Dendritic cell treated with granulocyte-macrophage colony-stimulating factor and Interleukin-4, amounts not matched to agents 40 ng/mL and 50 ng/mL, for 4 days (primary cell): Measurements from ENCODE around the gene DEPDC5.
"Not testable (repeated sequence)": the region's sequence is repeated elsewhere in the genome, so short reads cannot be mapped to it uniquely, and the experiment has no call there.

ENCODE experiments used
- H3K27ac Mint-ChIP-seq: one replicate; pipeline ENCODE4 v1.8.0; 2022; ENCODE audit warnings: mild to moderate bottlenecking, mixed read lengths
- H3K27me3 Mint-ChIP-seq: one replicate; pipeline ENCODE4 v1.8.0; 2022; ENCODE audit warnings: mild to moderate bottlenecking, mixed read lengths
- H3K36me3 Mint-ChIP-seq: one replicate; pipeline ENCODE4 v1.8.0; 2022; ENCODE audit warnings: low read depth, mixed read lengths
- H3K4me1 Mint-ChIP-seq: one replicate; pipeline ENCODE4 v1.8.0; 2022; ENCODE audit warnings: low read depth, mixed read lengths
- H3K4me3 Mint-ChIP-seq: one replicate; pipeline ENCODE4 v1.8.0; 2022; ENCODE audit warnings: mild to moderate bottlenecking, moderate library complexity, mixed read lengths
- H3K9me3 Mint-ChIP-seq: one replicate; pipeline ENCODE4 v1.8.0; 2022; ENCODE audit warnings: mixed read lengths
- intact Hi-C: fragments of 100-400 bp; cut with micrococcal nuclease; formaldehyde crosslinking; loops from one replicate; pipeline ENCODE4 v1.15.0; 2022

Gene DEPDC5

DNA sequence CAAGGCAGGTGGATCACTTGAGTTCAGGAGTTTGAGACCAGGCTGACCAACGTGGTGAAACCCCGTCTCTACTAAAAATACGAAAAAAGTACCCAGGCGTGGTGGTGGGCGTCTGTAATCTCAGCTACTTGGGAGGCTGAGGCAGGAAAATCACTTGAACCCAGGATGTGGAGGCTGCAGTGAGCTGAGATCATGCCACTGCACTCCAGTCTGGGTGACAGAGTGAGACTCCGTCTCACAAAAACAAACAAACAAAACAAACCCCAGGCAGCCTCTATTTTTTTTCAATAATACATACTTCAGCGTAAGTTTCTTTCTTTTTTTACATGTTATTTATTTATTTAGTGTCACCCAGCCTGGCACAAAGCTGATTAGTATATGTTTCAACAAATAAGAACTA, 60.1 kb downstream of the DEPDC5 start:
- H3K4me3 Mint-ChIP-seq, H3K4me1 Mint-ChIP-seq, intact Hi-C loops, H3K9me3 Mint-ChIP-seq, H3K27ac Mint-ChIP-seq, H3K27me3 Mint-ChIP-seq: not testable (repeated sequence)
- peaks cover 100% of the 10 kb centered on the region for H3K36me3 Mint-ChIP-seq

DNA sequence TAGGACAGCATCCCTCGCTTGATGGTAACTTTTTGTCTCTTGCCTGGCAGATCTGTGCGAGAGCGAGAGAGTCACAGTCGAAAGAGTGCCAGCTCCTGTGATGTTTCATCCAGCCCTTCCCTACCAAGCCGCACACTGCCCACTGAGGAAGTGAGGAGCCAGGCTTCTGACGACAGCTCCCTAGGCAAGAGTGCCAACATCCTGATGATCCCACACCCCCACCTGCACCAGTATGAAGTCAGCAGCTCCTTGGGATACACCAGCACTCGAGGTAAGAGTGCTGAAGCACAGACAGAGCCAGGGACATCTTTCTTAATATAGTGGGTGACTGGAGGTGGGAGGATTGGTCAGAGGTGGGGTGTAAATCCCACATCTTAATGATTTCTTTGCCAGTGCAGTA, 61.1 kb downstream of the DEPDC5 start:
- H3K9me3 Mint-ChIP-seq, result no peaks in the 10 kb centered on the region
- intact Hi-C loops, result no loop called here
- no peak overlapping the region for H3K27ac Mint-ChIP-seq
- H3K36me3 Mint-ChIP-seq, result peaks cover 100% of the 10 kb centered on the region
- no peaks in the 10 kb centered on the region for H3K4me1 Mint-ChIP-seq
- no peaks in the 10 kb centered on the region for H3K27me3 Mint-ChIP-seq
- no peak overlapping the region for H3K4me3 Mint-ChIP-seq

DNA sequence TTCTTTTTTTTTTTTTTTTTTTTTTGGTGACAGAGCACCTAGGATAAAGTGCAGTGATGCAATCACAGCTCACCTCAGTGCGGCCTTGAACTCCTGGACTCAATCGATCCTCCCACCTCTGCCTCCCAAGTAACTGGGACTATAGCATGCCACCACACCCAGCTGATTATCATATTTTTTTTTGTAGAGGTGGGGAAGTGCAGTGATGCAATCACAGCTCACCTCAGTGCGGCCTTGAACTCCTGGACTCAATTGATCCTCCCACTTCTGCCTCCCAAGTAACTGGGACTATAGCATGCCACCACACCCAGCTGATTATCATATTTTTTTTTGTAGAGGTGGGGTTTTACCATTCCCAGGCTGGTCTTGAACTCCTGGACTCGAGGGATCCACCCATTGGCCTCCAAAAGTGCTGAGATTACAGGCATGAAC, 61.6 kb downstream of the DEPDC5 start:
- intact Hi-C loops, H3K27ac Mint-ChIP-seq, H3K4me3 Mint-ChIP-seq, H3K27me3 Mint-ChIP-seq, H3K9me3 Mint-ChIP-seq, H3K4me1 Mint-ChIP-seq: not testable (repeated sequence)
- H3K36me3 Mint-ChIP-seq, result peaks cover 100% of the 10 kb centered on the region

GRCh38 chr22:31816750-31817149, 62.9 kb downstream of the DEPDC5 start:
- H3K4me1 Mint-ChIP-seq, result no peaks in the 10 kb centered on the region
- no peaks in the 10 kb centered on the region for H3K27me3 Mint-ChIP-seq
- H3K4me3 Mint-ChIP-seq, result no peak overlapping the region
- H3K36me3 Mint-ChIP-seq, result peaks cover 100% of the 10 kb centered on the region
- H3K27ac Mint-ChIP-seq, result no peak overlapping the region
- intact Hi-C loops, result no loop called here
- no peaks in the 10 kb centered on the region for H3K9me3 Mint-ChIP-seq

DNA sequence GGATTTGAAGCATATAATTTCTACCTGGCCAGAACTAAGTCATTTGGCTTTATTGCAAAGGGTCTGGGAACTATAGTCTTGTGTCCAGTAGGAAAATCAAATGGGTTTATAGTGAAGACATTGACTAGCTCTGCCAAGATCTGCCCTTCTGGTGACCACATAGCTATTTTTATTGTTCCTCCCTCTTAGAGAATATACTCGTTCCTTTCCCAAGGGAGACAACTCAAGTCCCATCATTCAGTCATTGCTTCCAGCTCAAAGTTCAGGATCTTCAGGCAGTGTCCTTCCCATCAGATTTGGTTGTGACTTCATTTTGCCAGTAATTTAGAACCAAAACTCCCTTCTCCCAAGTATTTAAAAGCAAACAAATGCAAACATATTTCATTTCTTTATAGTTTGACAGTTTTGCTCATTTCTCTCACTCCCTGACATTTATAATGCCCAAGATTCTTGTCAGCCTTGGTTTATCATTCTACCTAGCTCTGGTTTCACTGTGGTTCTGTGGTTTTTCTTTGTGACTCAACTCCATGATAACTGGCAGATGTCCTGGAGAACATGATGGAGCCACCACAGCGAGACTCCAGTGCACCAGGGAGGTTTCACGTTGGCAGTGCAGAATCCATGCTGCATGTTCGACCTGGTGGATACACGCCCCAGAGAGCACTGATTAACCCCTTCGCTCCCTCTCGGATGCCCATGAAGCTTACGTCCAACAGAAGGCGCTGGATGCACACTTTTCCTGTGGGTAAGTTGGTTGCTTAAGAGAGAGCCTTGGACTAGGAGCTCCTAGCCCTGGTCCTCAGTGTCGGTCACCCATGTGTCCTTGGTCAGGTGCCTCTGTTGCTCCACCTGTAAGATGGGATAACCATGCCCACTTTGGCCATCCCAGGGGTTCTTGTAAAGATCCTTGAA, 64.9 kb downstream of the DEPDC5 start:
- H3K4me1 Mint-ChIP-seq, result no peaks in the 10 kb centered on the region
- peaks cover 100% of the 10 kb centered on the region for H3K36me3 Mint-ChIP-seq
- H3K27ac Mint-ChIP-seq, result no peak overlapping the region
- no peak overlapping the region for H3K4me3 Mint-ChIP-seq
- H3K9me3 Mint-ChIP-seq, result no peaks in the 10 kb centered on the region
- intact Hi-C loops, result no loop called here
- no peaks in the 10 kb centered on the region for H3K27me3 Mint-ChIP-seq

DNA sequence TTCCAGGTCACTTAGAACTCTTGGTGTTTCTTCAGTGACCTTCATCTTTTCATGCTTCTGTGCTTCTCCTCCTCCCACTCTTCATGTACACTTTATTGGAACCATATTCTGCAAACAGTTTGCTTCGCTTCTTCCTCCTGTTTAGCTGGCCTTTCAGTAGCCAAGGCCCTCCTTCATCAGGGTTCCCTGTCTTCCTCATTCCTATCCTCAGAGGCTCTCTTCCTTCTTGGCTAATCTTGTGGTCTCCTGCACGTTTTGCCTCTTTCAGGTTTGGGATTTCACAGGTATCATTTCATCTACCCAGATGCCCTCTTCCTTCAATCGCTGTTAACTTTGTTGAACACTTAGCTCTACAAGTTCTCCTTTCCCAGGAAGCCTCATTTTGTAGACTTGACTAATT, 66.8 kb downstream of the DEPDC5 start:
- H3K27ac Mint-ChIP-seq, result no peak overlapping the region
- H3K36me3 Mint-ChIP-seq, result peaks cover 97% of the 10 kb centered on the region
- H3K4me3 Mint-ChIP-seq, result no peak overlapping the region
- H3K9me3 Mint-ChIP-seq, result no peaks in the 10 kb centered on the region
- H3K4me1 Mint-ChIP-seq, result no peaks in the 10 kb centered on the region
- intact Hi-C loops, result no loop called here
- no peaks in the 10 kb centered on the region for H3K27me3 Mint-ChIP-seq

DNA sequence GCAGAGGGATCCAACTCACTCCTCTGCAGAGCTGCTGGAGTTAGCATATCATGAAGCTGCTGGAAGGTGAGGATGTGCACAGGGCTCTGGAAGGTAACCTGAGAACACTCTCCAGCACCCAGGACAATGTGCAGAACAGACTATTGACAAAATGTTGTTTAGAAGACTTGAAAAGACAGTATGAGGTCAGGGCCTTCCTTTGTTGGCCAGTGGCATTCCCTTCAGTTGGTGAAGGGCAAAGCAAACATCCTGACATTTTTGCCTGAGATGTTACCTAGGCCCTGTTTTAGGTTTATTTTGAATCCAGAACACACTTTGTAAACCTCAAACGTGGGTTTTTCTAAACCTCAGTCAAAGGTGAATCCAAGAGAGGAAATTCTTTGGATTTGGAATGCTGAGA, 67.8 kb downstream of the DEPDC5 start:
- Mint-ChIP-seq H3K4me3 (no peak overlapping the region), H3K27me3 (no peaks in the 10 kb centered on the region), H3K9me3 (no peaks in the 10 kb centered on the region), H3K4me1 (no peaks in the 10 kb centered on the region), H3K27ac (no peak overlapping the region), H3K36me3 (peaks cover 97% of the 10 kb centered on the region)
- intact Hi-C loops, result no loop called here

DNA sequence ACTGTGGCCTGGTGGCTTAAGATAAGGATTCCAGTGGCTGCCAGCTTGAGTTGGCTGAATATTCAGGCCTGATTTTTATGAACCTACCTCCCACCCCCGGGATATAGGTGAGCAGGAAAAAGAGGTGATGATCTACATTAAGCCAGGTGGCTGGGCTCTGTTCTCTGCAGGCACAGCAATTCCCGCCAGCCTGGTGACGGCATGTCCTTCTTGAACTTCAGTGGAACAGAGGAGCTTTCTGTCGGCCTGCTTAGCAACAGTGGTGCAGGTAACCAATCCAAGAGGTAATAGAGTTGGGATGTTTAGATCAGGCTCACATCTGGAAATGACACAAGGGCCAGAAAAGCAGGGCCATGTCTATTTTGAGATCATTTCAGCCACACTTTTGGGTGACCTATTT, 68.7 kb downstream of the DEPDC5 start:
- Mint-ChIP-seq H3K36me3 (peaks cover 97% of the 10 kb centered on the region), H3K27ac (no peak overlapping the region), H3K9me3 (no peaks in the 10 kb centered on the region), H3K4me1 (no peaks in the 10 kb centered on the region), H3K27me3 (no peaks in the 10 kb centered on the region), H3K4me3 (no peak overlapping the region)
- intact Hi-C loops, result no loop called here

GRCh38 chr22:31825513-31825912, 71.7 kb downstream of the DEPDC5 start:
- Mint-ChIP-seq H3K27me3 (no peaks in the 10 kb centered on the region), H3K4me3 (no peak overlapping the region), H3K9me3 (no peaks in the 10 kb centered on the region), H3K27ac (no peak overlapping the region), H3K36me3 (peaks cover 97% of the 10 kb centered on the region), H3K4me1 (no peaks in the 10 kb centered on the region)
- intact Hi-C loops, result no loop called here

GRCh38 chr22:31826443-31826842, 72.6 kb downstream of the DEPDC5 start:
- H3K27ac Mint-ChIP-seq, result no peak overlapping the region
- no peak overlapping the region for H3K4me3 Mint-ChIP-seq
- H3K9me3 Mint-ChIP-seq, result no peaks in the 10 kb centered on the region
- intact Hi-C loops, result no loop called here
- H3K4me1 Mint-ChIP-seq, result no peaks in the 10 kb centered on the region
- peaks cover 93% of the 10 kb centered on the region for H3K36me3 Mint-ChIP-seq
- no peaks in the 10 kb centered on the region for H3K27me3 Mint-ChIP-seq

GRCh38 chr22:31828739-31829138, 74.9 kb downstream of the DEPDC5 start:
- Mint-ChIP-seq H3K9me3 (no peaks in the 10 kb centered on the region), H3K4me1 (no peaks in the 10 kb centered on the region), H3K27ac (no peak overlapping the region), H3K4me3 (no peak overlapping the region), H3K36me3 (peaks cover 90% of the 10 kb centered on the region), H3K27me3 (no peaks in the 10 kb centered on the region)
- intact Hi-C loops, result no loop called here

DNA sequence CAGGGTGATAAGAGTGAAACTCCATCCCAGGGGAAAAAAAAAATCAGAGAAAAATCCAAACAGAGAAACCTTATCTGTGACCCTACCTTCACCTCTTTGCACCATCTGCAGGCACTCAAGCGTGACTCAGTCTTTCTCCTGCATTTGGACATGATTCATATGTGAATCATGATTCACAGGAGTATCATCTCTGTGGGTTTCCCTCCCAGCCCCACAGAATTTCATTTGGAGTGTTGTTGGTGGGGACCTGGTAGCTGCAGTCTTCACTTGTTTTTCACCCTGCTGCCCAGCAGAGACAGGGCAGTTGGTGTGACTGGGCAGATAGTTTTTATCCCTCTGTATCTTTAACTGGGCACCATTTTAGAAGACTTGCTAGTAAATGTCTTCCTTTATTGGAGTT, 75.7 kb downstream of the DEPDC5 start:
- Mint-ChIP-seq H3K27ac (no peak overlapping the region), H3K27me3 (no peaks in the 10 kb centered on the region), H3K9me3 (no peaks in the 10 kb centered on the region), H3K36me3 (peaks cover 92% of the 10 kb centered on the region), H3K4me3 (no peak overlapping the region), H3K4me1 (no peaks in the 10 kb centered on the region)
- intact Hi-C loops, result no loop called here

DNA sequence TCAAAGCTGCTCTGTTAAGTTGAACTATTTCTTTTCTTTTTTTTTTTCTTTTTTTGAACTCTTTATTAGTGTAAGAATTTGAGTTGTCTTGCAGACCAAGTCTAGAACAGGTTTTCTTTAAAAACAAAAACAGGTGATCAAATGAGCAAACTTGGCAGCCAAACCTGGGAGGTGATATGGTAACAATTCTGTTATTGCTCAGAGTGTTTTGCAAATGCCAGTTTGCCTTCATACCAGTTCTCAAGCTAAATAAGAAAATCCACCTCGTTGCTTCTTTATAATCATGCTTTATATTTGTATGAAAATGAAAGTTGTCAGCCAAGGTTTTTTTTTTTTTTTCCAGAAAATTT, 76.9 kb downstream of the DEPDC5 start:
- Mint-ChIP-seq H3K9me3 (no peaks in the 10 kb centered on the region), H3K27ac (no peak overlapping the region), H3K4me3 (no peak overlapping the region), H3K36me3 (peaks cover 92% of the 10 kb centered on the region), H3K4me1 (no peaks in the 10 kb centered on the region), H3K27me3 (no peaks in the 10 kb centered on the region)
- intact Hi-C loops, result no loop called here

- Mint-ChIP-seq H3K4me1 (no peaks in the 10 kb centered on the region), H3K27ac (no peak overlapping the region), H3K27me3 (no peaks in the 10 kb centered on the region), H3K36me3 (peaks cover 92% of the 10 kb centered on the region), H3K9me3 (no peaks in the 10 kb centered on the region), H3K4me3 (no peak overlapping the region)
- intact Hi-C loops, result no loop called here
Measured at GRCh38 chr22:31833930-31834329, 80.1 kb downstream of the DEPDC5 start.

- no peak overlapping the region for H3K27ac Mint-ChIP-seq
- H3K9me3 Mint-ChIP-seq, result no peaks in the 10 kb centered on the region
- no peak overlapping the region for H3K4me3 Mint-ChIP-seq
- intact Hi-C loops, result no loop called here
- peaks cover 93% of the 10 kb centered on the region for H3K36me3 Mint-ChIP-seq
- no peaks in the 10 kb centered on the region for H3K4me1 Mint-ChIP-seq
- no peaks in the 10 kb centered on the region for H3K27me3 Mint-ChIP-seq
Measured at GRCh38 chr22:31836010-31836409, 82.2 kb downstream of the DEPDC5 start.
